Stimulated activated CD4-positive, alpha-beta T cell treated with anti-CD3 and anti-CD28 coated beads, Interleukin-1b, Interleukin-23, amount 100 ng/mL, for 48 hours (primary cell): ENCODE measurements around the gene ZNF597.
"Not testable (repeated sequence)": the region's sequence is repeated elsewhere in the genome, so short reads cannot be mapped to it uniquely, and the experiment has no call there.

Experiments
- DNase-seq: peaks from one replicate; pipeline ENCODE4 v3.0.0-alpha.2; 2020

Gene ZNF597

GRCh38 chr16:3475604-3476375 is 32.5 kb upstream of the ZNF597 start:
- DNase-seq = no peak

DNA sequence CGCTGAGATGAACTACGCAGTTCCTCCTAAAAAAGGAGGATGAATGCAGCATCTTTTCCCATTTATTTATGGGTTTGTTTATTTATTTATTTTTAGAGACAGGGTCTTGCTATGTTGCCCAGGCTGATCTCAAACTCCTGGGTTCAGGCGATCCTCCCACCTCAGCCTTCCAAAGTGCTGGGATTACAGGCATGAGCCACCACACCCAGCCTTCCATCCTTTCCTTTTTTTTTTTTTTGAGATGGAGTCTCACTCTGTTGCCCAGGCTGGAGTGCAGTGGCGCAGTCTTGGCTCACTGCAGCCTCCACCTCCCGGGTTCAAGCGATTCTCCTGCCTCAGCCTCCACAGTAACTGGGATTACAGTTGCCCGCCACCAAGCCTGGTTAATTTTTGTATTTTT is 31.6 kb upstream of the ZNF597 start:
- DNase-seq = not testable (repeated sequence)

GRCh38 chr16:3474136-3474779 is 31.0 kb upstream of the ZNF597 start:
- no peak for DNase-seq

- not testable (repeated sequence) for DNase-seq
Observed at GRCh38 chr16:3473596-3473943, 30.3 kb upstream of the ZNF597 start.

DNA sequence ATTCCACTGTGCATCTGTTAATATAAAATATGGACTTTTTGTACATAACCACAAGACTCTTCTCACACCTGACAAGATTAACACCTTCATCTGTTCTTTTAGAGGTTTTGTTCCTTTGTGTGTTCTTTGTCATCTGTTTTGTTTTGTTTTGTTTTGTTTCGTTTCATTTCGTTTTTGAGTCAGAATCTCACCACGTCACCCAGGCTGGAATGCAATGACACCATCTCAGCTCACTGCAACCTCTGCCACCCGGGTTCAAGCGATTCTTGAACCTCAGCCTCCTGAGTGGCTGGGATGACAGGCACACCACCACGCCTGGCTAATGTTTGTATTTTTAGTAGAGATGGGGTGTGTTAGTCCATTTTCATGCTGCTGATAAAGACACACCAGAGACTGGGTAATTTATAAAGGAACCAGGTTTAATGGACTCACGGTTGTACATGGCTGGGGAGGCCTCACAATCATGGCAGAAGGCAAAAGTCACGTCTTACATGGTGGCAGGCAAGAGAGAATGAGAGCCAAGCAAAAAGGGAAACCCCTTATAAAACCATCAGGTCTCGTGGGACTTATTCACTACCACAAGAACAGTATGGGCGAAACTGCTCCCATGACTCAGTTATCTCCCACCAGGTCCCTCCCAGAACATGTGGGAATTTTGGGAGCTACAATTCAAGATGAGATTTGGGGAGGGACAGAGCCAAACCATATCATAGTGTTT is 29.7 kb upstream of the ZNF597 start:
- DNase-seq = peak; percentile 19

GRCh38 chr16:3471518-3472176 is 28.3 kb upstream of the ZNF597 start:
- no peak for DNase-seq

- no peak for DNase-seq
Observed at GRCh38 chr16:3470723-3471122, 27.4 kb upstream of the ZNF597 start.

- no peak for DNase-seq
Observed at GRCh38 chr16:3469736-3470135, 26.4 kb upstream of the ZNF597 start.

- DNase-seq = no peak
Observed at GRCh38 chr16:3468501-3468900, 25.2 kb upstream of the ZNF597 start.

GRCh38 chr16:3467921-3468320 is 24.6 kb upstream of the ZNF597 start:
- no peak for DNase-seq

DNA sequence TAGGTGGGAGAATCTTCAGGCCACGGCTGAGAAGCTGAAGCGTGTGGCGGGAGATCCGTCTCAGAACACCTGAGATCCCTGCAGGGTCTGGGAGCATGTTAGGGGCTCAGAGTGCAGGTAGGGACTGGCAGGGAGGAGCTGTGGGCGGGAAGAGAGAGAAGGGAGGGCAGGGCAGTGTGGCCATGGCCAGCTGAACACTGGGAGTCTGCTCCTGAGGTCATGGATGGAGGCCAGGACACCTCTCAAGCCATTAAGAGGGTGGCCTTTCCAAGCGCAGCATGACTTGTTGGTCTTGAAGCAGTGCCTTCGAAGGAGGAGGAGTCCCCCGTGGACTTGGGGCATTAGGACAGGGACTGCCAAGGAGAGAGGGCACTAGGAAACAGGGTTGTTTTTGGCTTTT is 23.9 kb upstream of the ZNF597 start:
- DNase-seq = no peak

GRCh38 chr16:3465911-3466584 is 22.7 kb upstream of the ZNF597 start:
- no peak for DNase-seq

GRCh38 chr16:3465301-3465700 is 22.0 kb upstream of the ZNF597 start:
- no peak for DNase-seq

DNA sequence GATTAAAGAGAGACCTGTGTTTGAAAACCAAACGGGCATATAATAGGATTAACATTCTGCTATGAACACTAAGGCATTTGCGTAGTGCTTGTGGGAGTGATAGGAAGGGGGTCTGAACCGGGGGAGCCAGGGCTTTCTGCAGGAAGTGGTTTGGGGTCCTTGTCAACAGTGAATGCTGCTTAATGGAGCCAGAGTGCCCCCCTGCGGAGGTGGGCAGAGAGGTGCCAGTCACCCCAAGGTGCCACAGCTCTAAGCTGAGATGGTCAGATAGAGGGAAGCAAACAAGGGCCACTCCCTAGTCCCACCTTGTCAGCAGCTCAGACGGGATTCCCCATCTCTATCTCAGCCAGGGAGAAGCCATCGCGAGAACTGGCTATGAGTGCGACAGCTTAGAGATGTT is 17.8 kb upstream of the ZNF597 start:
- DNase-seq = peak; percentile 24

GRCh38 chr16:3460585-3460984 is 17.3 kb upstream of the ZNF597 start:
- no peak for DNase-seq

DNA sequence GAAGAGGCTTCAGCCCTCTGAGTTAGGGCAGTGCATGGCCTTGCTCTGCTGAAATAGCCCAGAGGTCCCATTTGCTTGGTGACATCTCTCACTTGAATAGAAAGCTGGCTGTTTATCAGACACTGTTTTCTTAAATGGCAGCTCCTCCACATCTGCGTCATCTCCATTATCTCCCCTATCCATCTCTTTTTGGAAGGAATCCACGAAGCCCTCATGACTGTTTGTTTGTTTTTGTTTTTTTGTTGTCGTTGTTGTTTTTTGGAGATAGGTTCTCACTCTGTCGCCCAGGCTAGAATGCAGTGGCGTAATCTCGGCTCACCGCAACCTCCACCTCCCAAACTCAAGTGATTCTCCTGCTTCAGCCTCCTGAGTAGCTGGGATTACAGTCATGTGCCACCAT is 16.8 kb upstream of the ZNF597 start:
- DNase-seq = no peak

DNA sequence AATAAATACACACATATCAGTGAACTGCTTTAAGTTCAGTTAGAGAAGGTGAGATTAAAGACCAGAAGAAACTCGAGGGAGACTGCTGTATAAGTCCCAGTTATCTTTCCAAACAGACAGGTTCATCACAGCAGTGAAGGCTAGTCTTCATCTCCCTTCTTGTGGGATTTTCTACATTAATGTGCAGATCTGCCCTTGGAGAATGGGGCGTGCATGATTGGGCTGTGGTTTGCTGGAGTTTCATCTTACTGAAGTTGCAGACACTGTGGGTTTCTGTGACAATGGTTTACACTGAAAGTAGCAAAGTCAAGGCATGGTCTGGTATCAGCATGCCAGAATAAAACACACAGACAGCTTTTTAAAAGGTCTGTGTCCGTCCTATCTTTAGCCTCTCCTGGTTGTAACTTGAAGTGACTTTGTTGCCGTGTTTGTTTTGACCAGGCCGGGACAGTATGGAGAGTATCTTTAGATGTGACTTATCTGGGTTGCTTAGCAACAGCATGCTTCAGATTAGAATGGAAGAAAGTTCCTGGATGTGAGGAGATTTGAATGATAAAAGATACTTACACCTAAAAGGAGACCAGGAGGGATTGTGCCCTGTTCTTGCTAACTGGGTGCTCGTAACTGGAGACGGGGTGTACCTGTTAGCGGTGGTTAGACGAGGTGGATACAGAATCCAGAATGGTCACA is 16.2 kb upstream of the ZNF597 start:
- no peak for DNase-seq

DNA sequence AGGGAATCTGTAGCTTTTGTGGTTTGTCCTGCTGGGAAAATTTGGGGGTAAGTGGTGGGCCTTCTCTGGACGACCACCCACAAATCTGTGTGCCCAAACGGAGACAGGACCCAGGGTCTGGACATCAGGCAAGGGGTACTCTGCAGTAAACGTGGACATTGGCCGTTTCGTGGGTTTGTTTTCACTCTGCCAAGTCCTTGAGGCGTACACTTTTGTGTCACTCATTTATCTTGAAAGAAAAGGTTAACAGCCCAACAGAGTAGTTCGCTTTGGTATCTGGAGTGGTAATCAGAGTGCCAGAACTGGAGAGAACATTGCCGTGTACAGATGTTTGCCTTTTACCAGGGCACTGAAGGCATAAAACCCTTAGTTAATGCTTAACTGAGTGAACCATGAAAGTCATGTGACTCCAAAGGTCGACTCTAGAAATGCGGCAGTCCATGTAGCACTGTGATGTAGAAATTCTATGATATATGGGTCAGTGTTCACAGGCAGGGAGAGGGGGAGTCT is 15.6 kb upstream of the ZNF597 start:
- no peak for DNase-seq

DNA sequence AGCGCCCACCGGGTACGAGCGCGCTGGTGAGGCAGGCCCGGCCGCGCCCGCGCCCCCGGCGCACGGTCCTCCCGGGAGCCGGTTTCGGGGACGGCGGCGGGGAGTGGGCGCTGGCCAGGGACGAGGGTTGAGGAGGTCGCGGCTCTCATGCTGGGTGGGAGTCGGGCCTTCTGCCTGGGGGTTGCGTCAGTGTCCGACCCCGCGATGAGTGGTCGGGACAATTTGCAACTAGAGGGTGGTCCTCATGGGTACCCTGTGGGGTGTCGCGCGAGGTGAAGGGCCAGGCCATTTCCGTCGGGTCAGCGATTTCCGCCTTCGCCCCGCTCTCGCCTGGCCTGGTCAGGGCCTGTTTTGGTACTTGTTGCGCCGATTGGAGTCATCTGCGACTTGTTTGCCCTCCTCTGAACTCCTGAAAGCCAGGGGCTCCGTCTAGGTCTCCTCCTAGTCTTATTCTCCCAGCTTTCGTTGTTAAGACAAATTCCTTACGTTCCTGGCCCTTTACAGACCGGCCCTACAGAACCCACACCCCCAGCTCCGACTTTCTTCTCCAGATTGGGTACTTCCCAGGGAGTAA is 15.1 kb upstream of the ZNF597 start:
- DNase-seq = peak; percentile 6

GRCh38 chr16:3457434-3458252 is 14.3 kb upstream of the ZNF597 start:
- DNase-seq = peak; percentile 88

- DNase-seq = no peak
Observed at GRCh38 chr16:3454631-3455147, 11.4 kb upstream of the ZNF597 start.
